Posterior vena cava (tissue), 2 donors: ENCODE measurements around the gene ABCF2. TPM values are rescaled to one million over a fixed set of nuclear protein-coding genes. Genes with fewer than 3 reads are reported as not detected.

Experiments used
- DNase-seq: peaks from one replicate; pipeline ENCODE4 v3.0.0-alpha.2; 2020; ENCODE audit warnings: low spot score
- intact Hi-C, 2 donors: fragments of 100-400 bp; cut with DNase I; formaldehyde crosslinking; loops; one replicate each; pipeline versions ENCODE4 v1.14.1 to v1.14.2; 2022 to 2023
- total RNA-seq, 2 donors: library from RNA; stranded (reverse); fragmentation: NEBNext Ultra II Directional; extraction: Animal tissue kit (Norgen Biotek cat#: 25700); gene quantifications; one replicate each; pipeline ENCODE4 v1.2.1, GENCODE V29; 2021
- donor health status: DM: yes; HTN: yes; CAD: no.
- donor health status: DM: yes; HTN: yes; CAD: no.

The ABCF2 gene
- total RNA-seq, 2 donors from 2014 or later: 24.4 to 27.4 TPM

DNA sequence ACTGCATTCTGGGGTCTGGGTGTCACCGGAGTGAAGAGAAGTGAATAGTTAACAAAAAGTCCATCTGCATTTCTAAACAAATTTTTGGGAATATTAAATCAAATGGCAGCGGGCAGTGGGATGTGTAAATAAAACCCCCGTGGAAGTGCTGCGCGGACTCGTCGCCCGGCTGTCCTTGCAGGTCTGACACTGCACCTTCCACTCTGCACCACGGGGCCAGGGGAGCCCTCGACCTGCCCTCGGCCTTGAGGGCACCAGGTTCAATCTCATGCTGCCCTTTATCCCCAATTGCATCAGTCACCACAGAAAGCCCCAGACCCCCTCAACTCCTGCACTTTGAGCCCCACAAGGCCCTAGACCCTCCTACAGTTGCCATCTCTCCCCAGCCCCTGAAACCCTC is 27.8 kb upstream of the ABCF2 start:
- DNase-seq: no peak
- intact Hi-C loops: no loop called here

DNA sequence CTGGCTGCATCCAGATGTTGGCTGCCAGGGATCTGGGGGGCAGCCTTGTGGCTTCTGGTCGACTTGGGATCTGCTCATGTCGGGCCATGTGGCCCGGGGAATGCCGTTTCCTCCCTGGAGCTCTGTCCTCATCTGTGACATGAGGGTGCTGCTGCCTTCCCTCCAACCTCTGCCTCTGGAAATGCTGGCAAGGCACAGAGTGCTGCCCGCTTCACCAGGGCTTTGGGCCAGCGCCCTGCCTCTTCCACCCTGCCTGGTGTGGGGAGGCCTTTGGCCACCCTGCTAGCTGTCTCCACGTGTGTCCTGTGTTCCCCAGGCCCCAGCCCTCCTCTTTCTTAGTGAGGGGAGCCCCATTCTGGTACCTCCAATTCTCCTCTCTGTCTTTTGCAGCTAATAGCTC is 27.3 kb upstream of the ABCF2 start:
- no peak for DNase-seq
- intact Hi-C loops: no loop called here

DNA sequence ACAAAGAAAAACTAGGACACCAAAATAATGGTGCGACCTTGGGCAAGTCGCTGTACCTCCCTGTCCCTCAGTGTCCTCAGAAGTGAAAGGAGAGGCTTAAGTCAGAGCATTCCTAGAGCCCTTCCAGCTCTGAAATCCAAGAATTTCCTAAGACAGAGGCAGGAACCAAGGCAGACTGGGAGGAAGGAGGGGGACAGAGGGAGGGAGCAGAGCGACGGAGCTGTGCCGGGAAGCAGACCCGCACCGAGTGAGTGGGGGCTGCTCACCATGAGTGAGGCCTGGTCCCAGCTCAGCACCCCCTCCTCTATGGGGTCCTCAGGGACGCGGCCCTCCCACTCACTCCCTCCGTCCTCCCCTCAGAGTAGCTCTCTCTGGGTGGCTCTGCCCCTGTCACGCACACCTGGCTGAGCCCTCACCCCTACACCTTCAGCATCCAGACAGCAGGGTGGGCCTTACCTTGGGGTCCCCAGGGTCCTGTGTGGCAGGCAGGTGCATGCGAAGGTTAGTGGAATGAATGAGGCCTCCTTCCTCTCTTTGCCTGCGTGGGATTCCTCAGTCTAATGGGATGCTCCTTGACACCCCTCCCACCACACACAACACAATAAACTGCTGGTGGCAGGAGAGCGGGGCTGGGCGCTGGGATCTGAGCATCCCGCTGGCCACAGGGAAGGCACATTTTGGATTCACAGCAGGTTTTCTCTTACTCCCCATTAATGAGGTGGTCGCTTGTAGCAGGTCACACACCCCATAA is 26.1 kb upstream of the ABCF2 start:
- no peak for DNase-seq
- intact Hi-C loops: no loop called here

DNA sequence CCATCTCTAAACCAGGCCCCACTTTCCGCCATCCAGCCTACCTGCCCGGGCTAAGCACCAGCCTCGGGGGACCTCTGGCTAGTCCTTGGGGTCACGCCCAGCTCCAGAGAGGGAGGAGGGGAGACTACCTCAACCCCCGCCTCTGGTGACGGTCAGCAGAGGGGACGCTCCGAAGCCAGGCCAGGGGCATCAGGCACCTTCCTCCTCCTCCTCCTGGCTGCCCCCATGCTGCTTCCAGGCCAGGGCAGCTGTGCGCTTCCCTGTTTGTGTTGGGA is 25.5 kb upstream of the ABCF2 start:
- no peak for DNase-seq
- intact Hi-C loops: no loop called here

DNA sequence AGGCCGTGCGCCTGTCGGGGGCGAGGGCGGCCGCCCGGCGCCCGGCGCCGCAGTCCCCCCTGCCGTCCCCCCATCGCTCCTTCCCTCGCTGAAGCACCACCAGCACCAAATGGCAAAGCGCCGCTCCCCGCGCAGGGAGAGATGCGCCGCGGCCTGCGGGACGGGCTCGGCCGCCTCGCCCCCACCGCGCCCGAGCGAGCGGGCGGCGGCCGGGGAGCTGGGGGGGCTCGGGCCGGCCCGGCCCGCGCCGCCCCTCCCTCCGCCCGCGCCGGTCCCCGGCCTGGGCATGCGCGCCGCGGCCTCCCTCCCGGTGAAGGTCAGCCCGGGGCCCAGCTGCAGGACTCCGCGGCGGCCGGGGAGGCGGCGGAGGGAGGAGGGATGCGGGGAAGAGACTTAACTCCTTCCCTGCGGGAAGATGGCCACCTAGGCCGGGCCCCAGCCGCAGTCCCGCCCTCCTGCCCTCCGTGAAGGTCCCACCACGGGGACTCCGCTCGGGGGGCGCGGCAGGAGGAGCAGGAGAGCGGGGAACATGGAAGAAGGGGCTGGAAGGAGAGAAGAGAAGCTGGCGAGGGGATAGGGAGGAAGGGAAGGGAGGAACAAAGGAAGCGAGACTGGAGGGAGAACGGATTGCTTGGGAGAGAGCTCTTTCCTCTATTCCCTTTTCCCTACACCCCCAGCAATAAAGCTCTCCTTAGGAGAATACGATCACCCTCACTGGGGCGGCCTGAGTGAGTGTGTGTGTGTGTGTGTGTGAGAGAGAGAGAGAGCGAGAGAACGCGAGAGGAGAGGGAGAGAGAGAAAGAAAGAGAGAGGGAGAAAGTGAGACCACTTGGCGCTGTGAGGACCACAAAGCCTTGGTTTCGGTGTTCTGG is 24.9 kb upstream of the ABCF2 start:
- intact Hi-C loops: no loop called here
- peak; percentile 91 for DNase-seq

DNA sequence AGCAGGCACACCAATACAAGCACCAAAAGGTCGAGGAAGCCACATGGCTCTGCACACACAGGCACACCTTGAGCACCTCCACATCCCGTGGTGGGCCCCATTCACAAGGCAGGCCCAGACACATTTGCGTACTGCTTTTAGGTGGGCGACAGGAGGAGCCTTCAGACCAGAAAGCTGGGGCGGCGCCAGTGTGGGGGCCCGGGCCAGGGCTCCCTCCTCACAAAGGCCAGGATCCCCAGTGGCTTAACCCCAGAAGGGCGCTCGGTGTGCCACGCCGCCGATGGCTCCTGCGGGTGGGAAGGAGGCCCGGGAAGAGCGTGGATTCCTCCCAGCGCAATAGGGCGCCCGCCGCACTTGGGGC is 24.3 kb upstream of the ABCF2 start:
- intact Hi-C loops: no loop called here
- no peak for DNase-seq

DNA sequence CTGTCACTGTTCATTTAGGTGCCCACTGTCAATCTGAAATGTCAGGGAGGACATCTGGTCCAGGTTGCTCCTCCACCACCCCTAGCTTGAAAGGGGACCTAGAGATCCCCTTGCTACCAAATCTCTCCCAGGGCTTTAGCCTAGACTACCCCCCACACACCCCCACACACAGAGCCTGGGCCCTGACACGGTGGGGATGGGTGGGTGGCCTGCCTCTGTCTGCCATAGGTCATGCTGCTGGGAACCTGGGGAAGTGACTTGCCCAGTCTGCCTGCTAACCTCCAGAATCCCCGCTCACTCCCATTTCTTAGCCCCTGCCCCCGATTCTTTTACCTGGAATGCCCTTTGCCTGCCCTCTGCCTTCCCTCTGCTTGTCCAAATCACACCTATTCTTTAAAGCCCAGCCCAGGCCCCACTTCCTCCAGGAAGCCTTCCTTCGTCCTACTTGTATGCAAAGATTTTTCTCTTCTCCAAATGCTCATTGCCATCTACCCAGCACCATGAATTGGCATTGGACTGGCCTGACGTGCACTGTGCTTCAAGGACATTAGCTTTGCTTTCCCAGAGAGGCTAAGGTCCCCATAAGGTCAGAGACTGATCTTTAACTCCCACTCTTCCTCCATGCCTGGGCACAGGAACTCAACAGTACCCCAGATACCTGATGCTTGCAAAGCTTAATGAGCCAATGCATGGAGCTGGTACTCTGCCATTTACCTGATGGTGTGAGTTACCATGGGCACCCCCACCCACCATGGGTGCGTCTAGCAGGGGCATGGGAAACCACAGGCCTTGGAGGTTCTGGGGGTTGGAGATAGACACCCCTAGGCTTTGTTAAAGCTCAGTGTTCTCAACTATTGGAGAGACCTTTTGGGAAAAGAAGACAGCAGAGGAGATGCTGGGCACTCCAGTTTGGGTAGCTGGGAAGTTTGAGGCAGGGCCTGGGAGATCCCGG is 23.5 kb upstream of the ABCF2 start:
- intact Hi-C loops: no loop called here
- DNase-seq: no peak

DNA sequence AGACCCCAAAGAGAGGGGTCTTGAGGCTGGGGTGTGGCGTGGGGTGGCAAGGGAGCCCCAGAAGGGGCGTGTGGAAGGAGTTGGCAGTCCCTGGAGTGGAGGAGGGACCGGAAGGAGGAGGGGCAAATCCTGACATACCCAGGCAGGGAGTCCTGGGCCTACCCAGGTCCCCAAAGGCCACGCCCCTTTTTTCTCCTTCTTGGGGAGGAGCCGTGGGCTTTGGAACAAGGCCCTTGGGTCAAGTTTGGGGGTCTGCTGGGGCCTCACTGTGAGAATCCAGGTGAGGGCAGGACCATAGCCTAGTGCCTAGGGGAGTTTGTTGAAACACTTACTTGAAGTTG is 22.7 kb upstream of the ABCF2 start:
- DNase-seq: no peak

DNA sequence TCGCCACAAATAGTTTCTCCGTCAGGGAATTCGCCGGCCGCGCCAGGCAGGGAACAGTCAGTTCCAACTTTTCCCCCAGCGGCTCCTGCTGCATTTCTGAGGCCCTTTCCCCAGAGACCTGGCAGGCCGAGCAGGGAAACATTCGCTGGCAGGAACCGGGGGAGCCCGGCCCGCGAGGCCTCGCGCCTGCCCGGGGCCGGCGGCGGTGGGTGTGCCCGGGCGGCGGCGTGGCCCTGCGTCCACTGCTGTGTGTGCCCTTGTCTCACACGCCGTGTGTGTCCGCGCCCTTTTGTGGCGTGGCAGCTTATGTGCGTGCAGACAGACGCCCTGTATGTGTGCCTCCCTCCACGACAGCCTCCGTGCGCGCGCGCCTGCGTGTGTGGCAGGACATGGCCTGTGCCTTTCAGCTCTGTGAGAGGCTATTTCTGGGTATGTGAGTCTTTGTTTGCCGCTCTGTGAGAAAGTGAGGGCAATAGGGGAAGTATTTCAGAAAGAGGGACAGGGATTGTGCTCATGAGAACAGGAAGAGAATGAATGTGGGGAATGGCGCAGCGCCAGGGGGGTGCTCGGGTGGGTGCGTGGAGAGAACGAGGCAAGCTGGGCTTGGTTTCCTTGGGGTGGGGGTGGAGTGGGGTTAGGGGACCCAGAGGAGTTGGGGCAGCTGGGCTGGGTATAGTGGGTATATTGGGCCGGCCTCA is 22.2 kb upstream of the ABCF2 start:
- peak; percentile 90 for DNase-seq

More for the DNA sequence above, 22.7 kb upstream of the ABCF2 start:
- intact Hi-C loops: loop anchor here in 1 of 2 donors (10.0 kb wide), 1 partner anchor 55 kb away; no protein-coding TSS in a partner anchor

DNA sequence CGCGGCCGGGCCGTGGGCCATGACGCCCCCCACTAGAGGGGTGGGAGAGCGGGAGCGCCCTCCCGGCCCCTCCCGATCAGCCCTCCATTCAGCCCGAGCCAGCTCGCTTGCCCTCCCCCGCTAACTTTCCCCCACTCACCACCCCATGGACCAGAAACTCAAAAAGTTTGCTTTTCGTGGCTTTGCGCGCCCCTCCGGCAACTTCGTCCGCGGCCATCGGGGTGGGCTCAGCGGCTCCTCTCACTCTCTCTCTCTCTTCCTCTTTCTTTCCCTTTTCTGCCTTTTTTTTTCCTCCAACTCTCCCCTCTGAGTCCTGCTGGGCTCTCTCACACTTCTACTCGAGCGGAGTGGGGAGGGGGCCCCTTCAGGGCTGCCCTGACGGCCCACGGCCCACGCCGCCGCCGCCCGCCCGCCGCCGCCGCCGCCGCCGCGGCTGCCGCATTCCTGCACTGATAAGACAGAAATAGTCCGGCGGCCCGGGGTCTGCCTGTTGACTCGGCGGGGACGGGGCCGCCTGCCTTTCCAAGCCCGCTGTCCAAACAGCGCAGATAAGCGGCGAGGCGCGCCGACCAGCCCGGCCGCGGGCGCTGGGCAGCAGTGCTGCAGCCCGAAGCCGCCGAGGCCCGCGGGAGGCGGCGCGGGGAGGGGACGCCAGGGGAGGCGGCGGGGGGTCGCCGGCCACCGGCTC is 21.5 kb upstream of the ABCF2 start, which contains the start of gene SMARCD3:
Gene SMARCD3, minus strand, starts transcription at position 349 of the 688 bp plus-strand sequence. Its CDS starts 132 bp downstream, at position 217.
- intact Hi-C loops: loop anchor here in 1 of 2 donors (10.0 kb wide), 1 partner anchor 56 kb away; no protein-coding TSS in a partner anchor

More for the DNA sequence above, 22.2 kb upstream of the ABCF2 start:
- intact Hi-C loops: loop anchor here in 1 of 2 donors (10.0 kb wide), 1 partner anchor 56 kb away; no protein-coding TSS in a partner anchor

DNA sequence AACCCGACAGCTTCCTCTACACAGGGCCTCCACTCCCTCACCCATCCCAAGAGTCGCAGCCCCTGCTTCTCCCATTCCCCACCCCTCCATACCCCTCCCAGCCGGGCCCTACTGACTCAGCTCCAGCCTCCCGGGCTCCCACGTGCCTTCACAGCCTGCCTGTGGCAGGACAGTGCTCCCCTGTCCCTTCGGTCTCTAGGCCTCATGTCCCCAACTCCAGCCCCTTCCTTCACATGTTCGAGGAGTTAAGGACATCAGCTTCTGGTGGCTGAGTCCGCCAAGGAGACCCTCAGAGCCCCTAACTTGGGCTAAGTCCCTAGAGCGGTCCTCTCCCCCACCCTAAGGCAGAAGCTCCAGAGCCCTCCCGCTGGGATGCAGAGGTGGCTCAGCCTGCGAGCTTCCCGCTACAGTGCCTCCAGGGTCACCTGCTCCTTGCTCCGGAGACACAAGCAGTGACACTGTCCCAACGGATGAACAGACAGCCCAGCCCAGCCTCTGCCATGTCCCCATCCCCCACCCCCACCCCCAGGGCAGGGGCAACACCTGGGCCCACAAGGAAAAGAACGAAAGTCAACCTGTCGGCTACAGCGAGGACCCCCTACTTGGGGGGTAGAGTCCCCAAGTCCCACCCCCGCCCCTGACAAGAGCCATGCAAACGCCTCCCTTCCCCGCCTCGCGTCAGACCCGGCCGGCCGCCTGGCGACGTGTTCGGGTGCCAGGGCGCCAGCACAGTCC is 20.8 kb upstream of the ABCF2 start:
- intact Hi-C loops: loop anchor here in 1 of 2 donors (10.0 kb wide), 1 partner anchor 57 kb away; no protein-coding TSS in a partner anchor
- DNase-seq: peak; percentile 80

More for the DNA sequence above, 21.5 kb upstream of the ABCF2 start, which contains the start of gene SMARCD3:
- DNase-seq: no peak

DNA sequence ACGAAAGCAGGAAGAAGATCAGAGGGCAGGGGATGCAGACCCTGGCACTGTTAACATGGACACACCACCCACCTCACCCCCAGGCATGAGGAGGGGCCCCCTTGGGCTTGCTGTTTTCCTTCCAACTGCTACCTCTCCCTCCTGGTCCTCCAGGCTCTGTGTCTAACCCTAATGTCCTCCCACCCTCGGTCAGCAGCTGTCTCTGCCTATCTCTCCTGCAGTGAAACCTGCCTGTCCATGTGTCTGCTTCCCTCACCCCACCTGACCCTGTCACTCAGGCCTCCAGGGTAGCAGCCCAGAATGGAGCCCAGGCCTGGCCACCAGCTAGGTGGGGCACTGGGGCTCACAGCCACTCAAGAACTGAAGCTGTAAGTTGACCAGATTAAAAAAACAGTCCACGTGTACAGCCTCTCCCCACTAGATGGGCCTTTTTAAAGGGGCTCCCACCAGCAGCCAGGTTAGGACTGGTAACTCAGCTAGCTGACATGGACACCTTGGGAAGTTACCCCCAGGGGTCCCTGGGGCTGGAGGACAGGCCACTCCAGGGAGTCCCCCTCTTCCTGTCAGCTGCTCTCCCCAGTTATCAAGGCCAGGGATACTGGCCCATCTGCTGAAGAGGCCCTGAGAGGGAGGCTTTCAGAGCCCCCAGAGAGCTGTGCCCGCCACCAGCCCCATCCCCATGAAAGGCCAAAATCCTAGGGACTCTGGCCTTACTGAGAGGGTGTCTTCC is 20.0 kb upstream of the ABCF2 start:
- DNase-seq: peak; percentile 70
- intact Hi-C loops: loop anchor here in 1 of 2 donors (10.0 kb wide), 1 partner anchor 58 kb away; no protein-coding TSS in a partner anchor

DNA sequence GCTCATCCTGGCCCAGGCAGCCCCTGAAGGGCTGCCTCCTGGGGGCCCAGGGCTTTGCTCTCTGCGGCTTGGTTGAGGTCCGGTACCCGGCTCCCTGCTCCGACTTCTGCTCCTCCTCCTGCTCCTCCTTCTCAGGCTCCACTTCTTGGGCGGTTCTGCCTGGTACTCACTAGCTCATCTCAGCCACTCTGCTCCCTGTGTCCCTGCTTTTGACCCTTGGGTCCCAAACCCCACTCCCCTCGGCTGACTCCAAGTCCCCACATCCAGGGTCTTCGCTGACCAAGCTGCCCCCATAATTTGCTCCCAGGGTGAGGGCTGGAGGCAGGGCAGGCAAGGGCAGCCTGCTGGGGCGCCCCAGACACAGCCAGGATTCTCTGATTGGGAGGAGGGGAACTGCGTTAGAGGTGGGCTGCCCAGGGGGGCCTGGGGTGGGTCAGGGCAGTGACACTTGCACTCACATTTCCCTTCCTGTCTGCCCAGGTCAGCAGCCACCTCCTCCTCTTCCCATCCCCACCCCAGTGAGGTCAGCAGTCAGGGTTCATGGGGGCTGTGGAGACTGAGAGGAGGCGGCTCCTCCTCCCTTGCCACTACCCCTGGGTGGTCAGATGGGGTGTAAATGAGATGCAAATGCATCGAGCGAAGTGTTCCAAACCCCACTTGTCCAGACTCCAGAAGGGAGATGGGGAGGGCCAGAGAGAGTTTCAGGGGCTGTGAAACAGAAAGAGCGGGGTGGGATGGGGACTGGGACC is 19.3 kb upstream of the ABCF2 start:
- intact Hi-C loops: loop anchor here in 1 of 2 donors (10.0 kb wide), 1 partner anchor 59 kb away; no protein-coding TSS in a partner anchor
- DNase-seq: peak; percentile 77

DNA sequence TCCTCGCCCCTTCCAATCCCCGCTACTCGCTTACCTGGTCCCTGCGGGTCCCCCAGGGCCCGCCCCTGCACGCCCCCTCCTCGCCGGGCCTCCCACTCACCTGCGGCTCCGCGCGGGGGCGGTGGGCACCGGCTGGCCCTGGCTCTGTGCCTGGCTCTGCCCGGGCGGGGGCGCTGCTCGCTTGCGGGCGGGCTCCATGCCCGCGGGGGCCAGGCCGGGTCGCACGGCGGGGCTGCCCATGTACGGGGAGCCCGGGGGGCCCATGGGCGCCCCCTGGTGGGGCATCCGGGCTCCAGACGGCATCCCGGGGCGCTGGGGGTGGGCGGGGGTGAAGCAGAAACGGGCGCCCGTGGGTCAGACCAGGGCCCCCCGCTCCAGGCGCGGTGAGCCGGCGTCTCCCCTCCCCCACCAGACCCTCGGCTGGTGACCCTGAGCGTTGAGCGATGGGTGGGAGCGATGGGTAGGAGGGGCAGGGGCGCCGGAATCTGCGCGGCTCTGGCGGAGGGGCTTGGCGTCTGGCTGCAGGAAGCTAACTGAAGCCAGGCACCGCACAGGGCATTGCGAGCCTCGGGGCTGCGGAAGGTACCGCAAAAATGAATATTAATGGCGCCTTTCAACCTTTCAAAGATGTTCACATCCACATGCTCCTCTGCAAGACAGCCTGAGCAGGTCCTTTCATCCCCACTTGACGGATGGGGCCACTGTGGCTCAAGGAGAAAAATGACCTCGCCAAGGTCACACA is 18.5 kb upstream of the ABCF2 start:
- peak; percentile 85 for DNase-seq

DNA sequence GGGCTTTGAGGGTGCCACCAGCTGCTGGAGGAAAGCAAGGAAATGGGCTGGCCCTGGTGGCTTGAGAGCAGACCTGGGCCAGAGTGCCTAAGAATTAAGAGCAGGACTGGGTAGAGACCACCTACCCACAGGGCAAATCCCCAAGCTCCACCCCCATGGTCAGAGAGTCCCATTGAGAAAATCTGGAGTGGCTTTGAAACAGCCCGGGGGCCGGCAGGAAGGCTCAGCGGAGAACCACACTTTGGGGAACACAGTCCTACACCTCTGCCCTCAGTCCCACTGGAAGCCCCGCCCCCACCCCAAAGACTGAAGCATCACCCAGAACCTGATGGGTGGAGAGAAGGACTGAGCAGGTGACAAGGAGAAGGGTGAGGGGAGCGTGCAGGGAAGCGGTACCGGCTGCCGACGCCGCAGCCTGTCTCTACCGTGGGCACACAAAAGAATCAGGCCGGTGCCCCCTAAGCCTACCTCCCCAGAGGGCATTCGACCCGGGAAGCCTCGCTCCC is 17.9 kb upstream of the ABCF2 start:
- intact Hi-C loops: loop anchor here (5.0 to 10.0 kb wide), 2 partner anchors 57 to 60 kb away; no protein-coding TSS in a partner anchor
- peak; percentile 73 for DNase-seq

More for the DNA sequence above, 18.5 kb upstream of the ABCF2 start:
- intact Hi-C loops: loop anchor here in 1 of 2 donors (10.0 kb wide), 1 partner anchor 59 kb away; no protein-coding TSS in a partner anchor
